Activated effector memory CD4-positive, alpha-beta T cell treated with anti-CD3 and anti-CD28 coated beads, Interleukin-2, amount 50 U/mL, for 16 hours (primary cell): Measurements from ENCODE around the gene CEP104.

Experiments used
- DNase-seq: peaks from one replicate; pipeline ENCODE4 v3.0.0-alpha.2; 2020

The CEP104 gene

GRCh38 chr1:3865606-3866160 is 8.7 kb upstream of the CEP104 start:
- no peak for DNase-seq

DNA sequence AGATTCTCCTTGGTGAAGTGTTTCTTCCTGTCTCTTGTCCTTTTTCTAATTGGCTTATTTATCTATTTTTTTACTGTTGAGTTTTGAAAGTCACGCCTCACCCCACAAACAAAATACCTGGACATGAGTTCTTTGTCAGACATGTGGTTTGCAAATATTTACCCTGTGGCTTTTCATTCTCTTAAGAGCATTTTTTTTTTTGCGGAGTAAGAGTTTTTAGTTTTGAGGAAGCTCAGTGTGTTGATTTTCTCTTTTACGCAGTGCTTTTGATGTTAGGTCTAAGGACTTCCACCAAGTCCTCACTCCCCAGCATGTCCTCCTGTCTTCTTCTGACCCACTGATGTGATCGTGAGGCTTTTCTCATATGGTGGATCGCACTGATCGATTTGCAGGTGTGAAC is 7.9 kb upstream of the CEP104 start:
- no peak for DNase-seq

DNA sequence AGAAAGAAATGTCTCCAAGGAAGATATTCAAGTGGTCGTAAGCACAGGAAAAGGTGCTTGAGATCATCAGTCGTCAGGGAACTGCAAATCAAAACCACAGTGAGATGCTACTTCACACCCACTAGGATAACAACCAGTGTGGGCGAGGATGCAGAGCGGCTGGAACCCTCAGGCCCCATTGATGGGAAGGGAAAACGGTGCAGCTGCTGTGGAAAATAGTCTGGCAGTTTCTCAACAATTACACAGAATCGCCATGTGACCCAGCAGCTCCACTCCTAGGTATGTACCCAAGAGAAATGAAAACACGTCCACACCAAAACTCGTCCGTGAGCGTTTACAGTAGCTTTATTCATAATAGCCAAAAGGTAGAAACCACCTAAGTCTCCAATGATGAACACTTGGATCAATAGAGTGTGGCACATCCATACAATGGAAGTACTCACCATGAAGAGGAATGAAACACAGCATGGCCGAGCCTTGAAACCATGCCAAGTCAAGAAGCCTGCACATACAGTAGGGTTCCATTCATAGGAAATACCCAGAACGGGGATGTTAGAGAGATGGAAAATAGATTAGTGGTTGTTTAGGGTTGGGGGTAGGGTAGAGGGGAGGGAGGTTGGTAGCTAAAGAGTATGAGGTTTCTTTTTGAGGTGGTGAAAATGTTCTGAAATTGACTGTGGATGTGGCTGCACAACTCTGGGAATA is 6.4 kb upstream of the CEP104 start:
- DNase-seq = no peak

DNA sequence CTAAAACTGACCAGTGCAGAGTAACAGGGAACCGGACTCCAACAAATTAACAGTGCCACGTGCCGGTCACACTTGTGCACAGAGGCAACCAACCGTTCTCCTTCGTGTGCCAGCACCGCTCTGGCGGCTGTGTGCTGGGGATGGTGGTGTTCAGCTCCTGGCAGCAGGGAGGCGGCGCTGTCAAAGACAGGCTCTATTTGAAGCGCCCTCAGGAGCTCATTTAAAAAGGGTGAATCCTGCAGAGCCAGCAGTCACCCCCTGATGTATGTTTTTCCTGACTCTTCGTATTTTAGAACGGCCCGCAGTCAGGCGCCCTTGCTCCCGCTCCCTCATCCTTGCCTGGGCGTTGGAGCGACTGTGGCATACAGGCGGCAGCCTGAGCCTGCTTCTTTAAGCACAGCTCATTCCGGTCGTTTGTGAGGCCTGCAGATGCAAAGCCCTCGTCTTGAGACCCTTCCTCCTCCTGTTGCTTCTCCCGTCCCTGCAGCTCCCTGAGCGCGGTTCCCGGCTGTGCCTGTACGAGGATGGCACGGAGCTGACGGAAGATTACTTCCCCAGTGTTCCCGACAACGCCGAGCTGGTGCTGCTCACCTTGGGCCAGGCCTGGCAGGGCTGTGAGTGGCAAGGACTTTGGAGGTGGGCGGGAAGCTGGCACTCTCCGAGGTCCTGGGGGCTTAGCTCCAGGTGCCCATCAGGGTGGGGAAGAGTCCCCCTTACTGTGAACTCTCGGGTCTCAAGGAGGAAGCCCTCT is 1.4 kb upstream of the CEP104 start:
- no peak for DNase-seq

- no peak for DNase-seq
Measured at GRCh38 chr1:3857791-3858129, 749 bp upstream of the CEP104 start.

- DNase-seq = no peak
Measured at GRCh38 chr1:3852711-3853485, 4.1 kb downstream of the CEP104 start.

DNA sequence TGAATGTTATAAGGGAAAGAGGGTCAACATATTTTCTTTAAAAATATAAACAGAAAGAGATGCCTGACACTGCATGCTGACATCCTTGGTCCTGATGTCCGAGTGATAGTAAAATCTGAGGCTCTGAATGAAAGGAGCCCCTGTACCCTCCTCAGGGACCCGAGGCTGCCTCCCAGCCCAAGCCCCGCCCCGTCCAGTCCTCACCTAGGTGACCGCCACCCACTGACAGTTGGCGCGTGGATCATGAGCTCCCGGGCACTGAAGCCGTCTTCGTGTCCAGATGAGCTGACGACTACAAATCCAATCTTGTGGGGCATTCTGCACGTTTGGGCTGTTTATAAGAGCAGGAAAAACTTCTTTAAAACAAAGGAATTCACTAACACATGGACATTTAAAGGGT is 4.9 kb downstream of the CEP104 start:
- DNase-seq = no peak

- DNase-seq = no peak
Measured at GRCh38 chr1:3851292-3851691, 5.7 kb downstream of the CEP104 start.

DNA sequence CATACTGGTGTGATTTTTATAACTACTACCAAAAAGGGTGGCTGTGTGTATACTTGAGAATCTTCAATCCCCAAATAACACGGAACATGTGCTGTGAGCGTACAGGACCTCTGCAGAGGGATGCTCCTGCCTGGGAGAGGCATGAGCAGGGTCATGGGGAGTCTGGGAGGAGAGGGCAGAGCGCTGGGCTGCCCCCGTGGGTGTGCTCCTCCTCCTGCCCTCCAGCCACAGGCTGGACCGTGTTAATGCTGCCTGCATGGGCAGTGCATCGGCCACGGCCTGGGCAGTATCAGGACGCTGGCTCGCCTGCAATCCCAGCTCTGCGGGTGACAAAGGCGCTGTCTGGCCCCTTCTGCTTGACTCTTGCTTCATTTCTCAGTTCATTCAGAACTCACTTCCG is 6.2 kb downstream of the CEP104 start:
- no peak for DNase-seq

- peak; percentile 2 for DNase-seq
Measured at GRCh38 chr1:3847081-3847480, 9.9 kb downstream of the CEP104 start.

GRCh38 chr1:3846541-3846940 is 10.5 kb downstream of the CEP104 start:
- peak; percentile 3 for DNase-seq

DNA sequence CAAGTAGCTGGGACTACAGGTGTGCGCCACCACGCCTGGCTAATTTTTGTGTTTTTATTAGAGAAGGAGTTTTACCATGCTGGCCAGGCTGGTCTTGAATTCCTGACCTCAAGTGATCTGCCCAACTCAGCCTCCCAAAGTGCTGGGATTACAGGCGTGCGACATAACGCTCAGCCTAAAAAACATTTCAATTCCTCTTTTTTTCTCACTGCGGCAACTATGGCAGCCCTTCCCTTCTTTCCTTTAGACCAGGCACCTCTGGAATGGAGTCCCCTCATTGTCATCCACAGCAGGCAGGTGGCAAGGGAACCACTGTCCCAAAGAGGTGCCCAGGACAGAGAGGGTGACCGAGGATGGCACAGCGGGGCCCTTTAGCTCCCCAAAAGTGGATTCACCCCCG is 14.1 kb downstream of the CEP104 start:
- no peak for DNase-seq

GRCh38 chr1:3841491-3841890 is 15.5 kb downstream of the CEP104 start:
- no peak for DNase-seq

DNA sequence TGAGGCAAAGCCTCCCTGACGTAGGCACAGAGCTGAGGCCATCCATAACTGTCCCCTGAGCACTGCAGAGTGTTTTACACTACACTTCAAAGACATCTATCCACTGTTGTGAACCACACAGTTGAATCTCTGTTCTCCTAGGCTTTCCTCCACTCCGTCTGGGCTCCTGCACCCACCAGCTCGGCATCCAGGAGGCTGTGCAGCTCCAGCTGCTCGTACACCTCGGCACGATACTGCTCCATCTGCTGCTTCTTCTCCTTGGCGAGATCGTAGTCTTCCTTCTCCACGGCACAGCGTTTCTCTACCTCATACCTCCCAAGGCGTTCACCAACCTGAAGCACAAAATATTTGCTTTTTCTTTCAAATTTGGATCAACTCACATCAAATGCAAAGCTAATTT is 18.2 kb downstream of the CEP104 start:
- DNase-seq = no peak

DNA sequence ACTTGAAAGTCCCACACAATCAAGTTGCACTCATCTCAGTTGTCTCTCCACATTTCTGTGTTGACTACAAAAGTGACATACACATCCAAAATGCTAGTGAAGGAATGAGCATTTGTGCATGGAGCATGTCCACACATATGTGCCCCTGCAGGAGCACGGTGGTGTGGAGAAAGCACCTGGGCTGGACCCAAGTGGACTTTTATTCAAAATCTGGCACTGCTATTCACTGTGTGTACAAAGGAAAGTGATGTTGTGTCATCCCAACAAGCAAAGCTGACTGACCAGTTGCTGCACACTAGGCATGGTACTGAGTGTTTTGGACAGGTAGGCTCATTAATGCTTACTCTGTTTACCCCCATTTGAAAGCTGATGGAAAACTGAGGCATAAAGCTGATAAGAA is 19.3 kb downstream of the CEP104 start:
- peak; percentile 19 for DNase-seq

DNA sequence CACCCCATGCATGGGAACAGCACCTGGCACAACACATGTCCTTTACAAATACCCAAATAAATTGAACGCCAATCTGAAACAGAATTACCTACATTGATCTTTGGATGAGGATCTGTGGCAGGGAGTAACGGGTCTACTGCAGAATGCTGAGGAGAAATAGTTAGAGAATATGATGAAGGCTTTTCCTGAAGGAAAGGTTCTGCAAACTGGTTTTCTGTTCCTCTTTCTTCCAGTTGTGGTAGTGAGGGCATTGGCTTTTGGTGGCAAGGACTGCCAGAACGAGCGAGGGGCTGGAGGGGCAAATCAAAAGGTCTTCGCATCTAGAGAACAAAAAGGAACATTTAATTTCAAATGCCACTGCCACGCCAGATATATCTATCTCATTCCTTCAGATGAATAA is 19.8 kb downstream of the CEP104 start:
- DNase-seq = peak; percentile 9

GRCh38 chr1:3836421-3836820 is 20.6 kb downstream of the CEP104 start:
- peak; percentile 19 for DNase-seq

DNA sequence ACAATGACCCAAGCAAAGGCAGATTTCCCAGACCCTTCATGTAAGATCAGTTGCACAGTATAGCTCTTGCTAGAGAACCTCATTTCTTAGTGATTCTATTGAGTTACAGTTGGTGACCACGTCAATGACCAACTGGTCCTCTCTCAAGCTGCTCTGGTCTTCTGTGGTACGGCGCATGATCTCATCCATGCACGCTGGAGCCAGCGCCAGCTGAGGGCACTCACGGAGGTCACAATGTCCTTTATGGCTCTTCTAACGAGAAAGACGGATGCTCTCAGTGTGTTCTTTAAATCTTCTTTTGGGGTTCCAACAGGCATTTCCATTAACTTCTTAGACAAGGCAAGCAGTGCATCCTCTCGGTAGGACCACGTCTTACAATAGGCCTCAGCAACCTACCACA is 22.3 kb downstream of the CEP104 start:
- DNase-seq = peak; percentile 43

GRCh38 chr1:3831689-3832088 is 25.3 kb downstream of the CEP104 start:
- DNase-seq = peak; percentile 1

- DNase-seq = peak; percentile 21
Measured at GRCh38 chr1:3828391-3828790, 28.6 kb downstream of the CEP104 start.

GRCh38 chr1:3827813-3828307 is 29.2 kb downstream of the CEP104 start:
- peak; percentile 58 for DNase-seq

- DNase-seq = peak; percentile 38
Measured at GRCh38 chr1:3825356-3825755, 31.7 kb downstream of the CEP104 start.

GRCh38 chr1:3824650-3825049 is 32.4 kb downstream of the CEP104 start:
- no peak for DNase-seq
